ENCODE data around the gene HS3ST1. TPM values are rescaled to one million over a fixed set of nuclear protein-coding genes. Genes with fewer than 3 reads are reported as not detected.
"Not testable (repeated sequence)": the region's sequence is repeated elsewhere in the genome, so short reads cannot be mapped to it uniquely, and the experiment has no call there.

Gene HS3ST1
- total RNA-seq, 1 donor from 2014 or later: 0.23 TPM

DNA sequence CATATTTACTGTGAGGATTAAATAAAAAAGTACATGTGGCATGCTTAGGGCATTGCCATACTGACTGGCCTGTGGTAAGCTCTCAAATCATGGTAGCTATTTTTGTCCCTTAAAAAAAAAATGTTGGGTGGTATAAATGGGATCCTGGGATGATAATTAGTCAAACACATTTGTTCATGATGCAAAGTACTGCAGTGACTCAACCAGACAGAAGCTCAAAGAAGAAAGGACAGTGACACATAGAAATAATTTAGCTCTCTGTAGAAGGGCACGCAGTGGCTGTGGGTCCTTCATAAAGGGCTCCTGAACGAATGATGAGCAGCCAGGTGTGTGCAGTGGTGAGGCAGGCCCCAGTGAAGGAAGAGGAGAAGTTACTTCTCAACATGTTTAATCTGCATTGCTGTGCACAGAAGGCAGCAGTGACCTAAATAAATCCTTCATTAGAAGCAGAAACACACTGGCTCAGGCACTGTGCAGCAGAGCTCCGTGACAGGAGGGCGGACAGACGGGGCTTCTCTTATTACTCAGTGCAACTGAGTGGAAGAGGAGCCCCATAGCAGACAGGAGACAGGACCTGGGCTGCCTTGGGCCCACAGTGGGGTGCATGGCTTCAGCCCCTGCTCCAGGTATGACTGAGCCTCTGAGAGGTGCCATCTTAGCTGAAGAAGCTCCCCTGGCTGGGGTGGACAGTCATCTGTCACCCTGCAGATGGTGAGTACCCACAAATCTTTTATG, 20.3 kb downstream of the HS3ST1 start:
- intact Hi-C loops (cut with micrococcal nuclease): no loop called here
- Mint-ChIP-seq H3K27ac (no peak overlapping the region), H3K4me3 (no peak overlapping the region), H3K9me3 (no peaks in the 10 kb centered on the region), H3K27me3 (peaks cover 4% of the 10 kb centered on the region), H3K4me1 (no peaks in the 10 kb centered on the region), H3K36me3 (ENCODE audit: low read depth) (no peaks in the 10 kb centered on the region)
- no peak for DNase-seq

- intact Hi-C loops (cut with micrococcal nuclease): no loop called here
- Mint-ChIP-seq H3K4me3 (no peak overlapping the region), H3K36me3 (ENCODE audit: low read depth) (no peaks in the 10 kb centered on the region), H3K27ac (no peak overlapping the region), H3K9me3 (no peaks in the 10 kb centered on the region), H3K27me3 (peaks cover 4% of the 10 kb centered on the region), H3K4me1 (no peaks in the 10 kb centered on the region)
- DNase-seq: no peak
Measured at GRCh38 chr4:11407551-11407950, 21.1 kb downstream of the HS3ST1 start.

- intact Hi-C loops (cut with micrococcal nuclease): no loop called here
Measured at GRCh38 chr4:11404431-11404830, 24.3 kb downstream of the HS3ST1 start.

DNA sequence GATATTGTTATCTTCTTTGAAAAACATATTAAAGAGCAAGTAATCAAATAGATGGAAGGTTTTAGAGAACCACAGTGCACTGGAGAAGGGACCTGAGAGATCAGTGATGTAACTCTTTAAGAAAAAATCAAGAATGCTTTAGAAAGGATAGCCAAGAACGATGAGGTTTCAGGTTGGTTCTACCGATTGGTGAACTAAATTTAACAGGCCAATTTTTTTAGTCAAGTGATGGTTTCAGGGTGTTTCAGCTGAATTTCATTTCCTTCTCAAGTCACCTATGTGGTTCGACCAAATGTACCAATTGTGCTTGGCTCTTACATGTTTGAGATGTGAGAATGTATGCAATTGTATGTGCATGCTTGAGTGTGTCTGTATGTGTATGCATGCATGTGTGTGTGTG, 26.5 kb downstream of the HS3ST1 start:
- Mint-ChIP-seq H3K9me3 (no peaks in the 10 kb centered on the region), H3K27me3 (no peaks in the 10 kb centered on the region), H3K4me1 (no peaks in the 10 kb centered on the region), H3K27ac (no peak overlapping the region), H3K36me3 (ENCODE audit: low read depth) (no peaks in the 10 kb centered on the region), H3K4me3 (no peak overlapping the region)
- no peak for DNase-seq
- intact Hi-C loops (cut with micrococcal nuclease): no loop called here

More at GRCh38 chr4:11404431-11404830, 24.3 kb downstream of the HS3ST1 start:
- DNase-seq: no peak
- Mint-ChIP-seq H3K27me3 (peaks cover 4% of the 10 kb centered on the region), H3K4me3 (no peak overlapping the region), H3K9me3 (no peaks in the 10 kb centered on the region), H3K4me1 (no peaks in the 10 kb centered on the region), H3K36me3 (ENCODE audit: low read depth) (no peaks in the 10 kb centered on the region), H3K27ac (no peak overlapping the region)

DNA sequence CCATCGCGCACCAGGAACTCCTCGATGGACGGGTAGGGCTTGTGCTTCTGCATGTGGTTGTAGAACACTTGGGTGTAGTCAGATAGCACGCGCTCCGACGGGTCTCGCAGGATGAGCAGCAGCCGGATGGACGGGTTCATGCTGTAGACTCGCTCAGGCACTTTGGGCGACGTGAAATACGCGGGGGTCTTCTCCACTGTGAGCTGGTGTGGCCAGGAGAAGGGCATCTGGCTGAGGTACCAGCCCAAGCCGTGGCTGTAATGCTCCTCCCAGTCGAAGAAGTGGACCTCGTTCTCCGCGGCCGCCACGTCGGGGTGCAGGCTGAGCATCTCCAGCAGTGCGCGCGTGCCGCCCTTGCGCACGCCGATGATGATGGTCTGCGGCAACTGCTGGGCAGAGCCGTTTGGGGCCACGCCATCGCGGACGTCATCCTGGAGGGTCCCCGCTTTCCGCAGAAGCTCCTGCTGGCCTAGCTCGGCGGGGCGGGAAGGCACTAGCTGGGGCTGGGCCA, 29.2 kb downstream of the HS3ST1 start:
- intact Hi-C loops (cut with micrococcal nuclease): no loop called here
- H3K4me1 Mint-ChIP-seq: no peaks in the 10 kb centered on the region
- no peak overlapping the region for H3K27ac Mint-ChIP-seq
- DNase-seq: no peak
- no peaks in the 10 kb centered on the region for H3K36me3 Mint-ChIP-seq (ENCODE audit: low read depth)
- H3K27me3 Mint-ChIP-seq: no peaks in the 10 kb centered on the region
- no peaks in the 10 kb centered on the region for H3K9me3 Mint-ChIP-seq
- no peak overlapping the region for H3K4me3 Mint-ChIP-seq

- no peaks in the 10 kb centered on the region for H3K4me1 Mint-ChIP-seq
- H3K27ac Mint-ChIP-seq: no peak overlapping the region
- no peaks in the 10 kb centered on the region for H3K27me3 Mint-ChIP-seq
- H3K9me3 Mint-ChIP-seq: no peaks in the 10 kb centered on the region
- no peak overlapping the region for H3K4me3 Mint-ChIP-seq
- H3K36me3 Mint-ChIP-seq (ENCODE audit: low read depth): no peaks in the 10 kb centered on the region
- intact Hi-C loops (cut with micrococcal nuclease): no loop called here
- no peak for DNase-seq
Measured at GRCh38 chr4:11397819-11398610, 30.7 kb downstream of the HS3ST1 start.

GRCh38 chr4:11397146-11397545, 31.5 kb downstream of the HS3ST1 start:
- intact Hi-C loops (cut with micrococcal nuclease): no loop called here
- no peak overlapping the region for H3K4me3 Mint-ChIP-seq
- H3K4me1 Mint-ChIP-seq: no peaks in the 10 kb centered on the region
- no peaks in the 10 kb centered on the region for H3K9me3 Mint-ChIP-seq
- no peak overlapping the region for H3K27ac Mint-ChIP-seq
- no peaks in the 10 kb centered on the region for H3K27me3 Mint-ChIP-seq
- no peak for DNase-seq
- no peaks in the 10 kb centered on the region for H3K36me3 Mint-ChIP-seq (ENCODE audit: low read depth)

- Mint-ChIP-seq H3K4me3 (no peak overlapping the region), H3K4me1 (no peaks in the 10 kb centered on the region), H3K27ac (no peak overlapping the region), H3K9me3 (peaks cover under 1% of the 10 kb centered on the region), H3K27me3 (no peaks in the 10 kb centered on the region), H3K36me3 (ENCODE audit: low read depth) (no peaks in the 10 kb centered on the region)
- no peak for DNase-seq
- intact Hi-C loops (cut with micrococcal nuclease): no loop called here
Measured at GRCh38 chr4:11393551-11393950, 35.1 kb downstream of the HS3ST1 start.

DNA sequence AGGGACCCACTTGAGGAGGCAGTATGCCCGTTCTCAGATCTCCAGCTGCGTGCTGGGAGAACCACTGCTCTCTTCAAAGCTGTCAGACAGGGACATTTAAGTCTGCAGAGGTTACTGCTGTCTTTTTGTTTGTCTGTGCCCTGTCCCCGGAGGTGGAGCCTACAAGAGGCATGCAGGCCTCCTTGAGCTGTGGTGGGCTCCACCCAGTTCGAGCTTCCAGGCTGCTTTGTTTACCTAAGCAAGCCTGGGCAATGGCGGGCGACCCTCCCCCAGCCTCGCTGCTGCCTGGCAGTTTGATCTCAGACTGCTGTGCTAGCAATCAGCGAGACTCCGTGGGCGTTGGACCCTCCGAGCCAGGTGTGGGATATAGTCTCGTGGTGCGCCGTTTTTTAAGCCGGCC, 44.6 kb downstream of the HS3ST1 start:
- H3K27me3 Mint-ChIP-seq; H3K4me3 Mint-ChIP-seq; DNase-seq; H3K4me1 Mint-ChIP-seq; H3K36me3 Mint-ChIP-seq (ENCODE audit: low read depth); H3K27ac Mint-ChIP-seq; intact Hi-C loops (cut with micrococcal nuclease): not testable (repeated sequence)
- peaks cover 14% of the 10 kb centered on the region for H3K9me3 Mint-ChIP-seq

DNA sequence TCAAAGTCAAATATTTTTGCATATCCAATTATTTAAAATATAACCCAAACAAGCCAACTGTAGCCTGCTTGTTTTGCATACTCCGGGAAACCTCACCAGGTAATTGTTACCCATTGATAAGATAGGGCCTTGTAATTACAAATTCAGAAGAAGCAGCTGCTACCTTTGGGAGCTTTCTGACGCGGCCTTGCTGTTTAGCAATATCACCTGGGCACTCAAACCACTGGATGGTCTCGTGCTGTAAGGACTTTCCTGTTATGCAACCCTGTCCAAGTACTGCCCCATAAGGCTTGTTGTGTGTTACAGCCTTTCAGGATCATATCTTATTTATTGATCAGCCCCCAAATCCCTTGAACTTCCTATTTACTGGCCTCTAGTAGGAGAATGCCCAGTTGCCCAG, 52.1 kb downstream of the HS3ST1 start:
- H3K27me3 Mint-ChIP-seq: no peaks in the 10 kb centered on the region
- no peak for DNase-seq
- H3K4me3 Mint-ChIP-seq: no peak overlapping the region
- H3K4me1 Mint-ChIP-seq: no peaks in the 10 kb centered on the region
- no peaks in the 10 kb centered on the region for H3K9me3 Mint-ChIP-seq
- H3K27ac Mint-ChIP-seq: no peak overlapping the region
- no peaks in the 10 kb centered on the region for H3K36me3 Mint-ChIP-seq (ENCODE audit: low read depth)
- intact Hi-C loops (cut with micrococcal nuclease): no loop called here

GRCh38 chr4:11376146-11376545, 52.5 kb downstream of the HS3ST1 start:
- no peaks in the 10 kb centered on the region for H3K9me3 Mint-ChIP-seq
- intact Hi-C loops (cut with micrococcal nuclease): no loop called here
- DNase-seq: no peak
- H3K27me3 Mint-ChIP-seq: no peaks in the 10 kb centered on the region
- no peaks in the 10 kb centered on the region for H3K4me1 Mint-ChIP-seq
- no peaks in the 10 kb centered on the region for H3K36me3 Mint-ChIP-seq (ENCODE audit: low read depth)
- H3K4me3 Mint-ChIP-seq: no peak overlapping the region
- H3K27ac Mint-ChIP-seq: no peak overlapping the region

DNA sequence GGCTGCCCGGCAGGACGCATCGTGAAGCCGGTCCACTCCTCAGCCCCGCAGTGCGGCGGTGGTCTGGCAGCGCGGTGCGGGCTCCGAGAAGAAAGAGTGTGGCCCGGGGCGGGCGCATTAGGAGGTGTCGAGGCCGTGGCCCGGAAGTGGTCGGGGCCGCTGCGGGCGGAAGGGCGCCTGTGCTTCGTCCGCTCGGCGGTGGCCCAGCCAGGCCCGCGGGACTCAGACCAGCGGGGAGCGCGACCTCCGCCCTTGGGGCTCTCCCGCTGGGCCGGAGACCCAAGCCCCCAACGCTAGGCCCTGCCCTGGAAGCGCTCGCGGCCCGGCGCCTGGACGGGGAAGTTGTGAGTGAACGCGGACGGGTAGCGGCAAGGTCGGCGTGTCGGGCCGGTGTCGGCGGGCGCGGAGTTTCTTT, 60.0 kb downstream of the HS3ST1 start:
- H3K27me3 Mint-ChIP-seq: peaks cover 2% of the 10 kb centered on the region
- H3K27ac Mint-ChIP-seq: no peak overlapping the region
- no peak for DNase-seq
- H3K4me3 Mint-ChIP-seq: no peak overlapping the region
- no peaks in the 10 kb centered on the region for H3K36me3 Mint-ChIP-seq (ENCODE audit: low read depth)
- no peaks in the 10 kb centered on the region for H3K4me1 Mint-ChIP-seq
- intact Hi-C loops (cut with micrococcal nuclease): no loop called here
- no peaks in the 10 kb centered on the region for H3K9me3 Mint-ChIP-seq

GRCh38 chr4:11367371-11367770, 61.3 kb downstream of the HS3ST1 start:
- Mint-ChIP-seq H3K27me3 (peaks cover 2% of the 10 kb centered on the region), H3K4me3 (no peak overlapping the region), H3K27ac (no peak overlapping the region), H3K4me1 (no peaks in the 10 kb centered on the region), H3K36me3 (ENCODE audit: low read depth) (no peaks in the 10 kb centered on the region), H3K9me3 (no peaks in the 10 kb centered on the region)
- no peak for DNase-seq
- intact Hi-C loops (cut with micrococcal nuclease): no loop called here

DNA sequence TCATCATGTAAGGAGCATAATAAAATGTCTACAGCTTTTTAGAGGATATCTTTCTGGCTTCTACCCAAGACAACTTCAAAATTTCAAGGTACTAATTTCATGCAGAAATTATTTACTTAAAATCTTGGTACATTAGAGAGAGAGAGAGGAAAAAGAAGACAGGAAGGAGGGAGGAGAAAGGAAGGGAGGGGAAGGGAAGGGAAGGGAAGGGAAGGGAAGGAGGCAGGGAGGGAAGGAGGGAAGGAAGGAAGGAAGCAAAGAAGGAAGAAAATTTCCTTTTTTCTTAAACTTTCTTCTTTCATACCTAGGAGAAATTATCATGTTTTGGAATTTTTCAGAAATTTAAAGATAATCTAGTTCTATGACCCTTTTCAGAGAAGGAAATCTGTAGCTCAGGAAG, 61.8 kb downstream of the HS3ST1 start:
- H3K27me3 Mint-ChIP-seq: peaks cover 2% of the 10 kb centered on the region
- H3K4me1 Mint-ChIP-seq: no peaks in the 10 kb centered on the region
- no peak for DNase-seq
- H3K9me3 Mint-ChIP-seq: no peaks in the 10 kb centered on the region
- no peaks in the 10 kb centered on the region for H3K36me3 Mint-ChIP-seq (ENCODE audit: low read depth)
- no peak overlapping the region for H3K4me3 Mint-ChIP-seq
- no peak overlapping the region for H3K27ac Mint-ChIP-seq
- intact Hi-C loops (cut with micrococcal nuclease): no loop called here

All from activated CD4-positive, alpha-beta T cell treated with anti-CD3 and anti-CD28 coated beads, Interleukin-2, amount 10 ng/mL, durations not matched to agents 24 days and 14 days (primary cell).